SH-SY5Y (cell line): Measurements from ENCODE around the gene MED25.

Source experiments
- GATA2 ChIP-seq: IDR thresholded peaks from 2 replicates; pipeline ENCODE4 v1.6.1; 2011; ENCODE audit warnings: mild to moderate bottlenecking, low read depth, low read length
- GATA3 ChIP-seq: IDR thresholded peaks from 2 replicates; pipeline ENCODE4 v1.6.1; 2011; ENCODE audit warnings: low read depth, mild to moderate bottlenecking, low read length, moderate library complexity

GRCh38 chr19:49800771-49801170 is 17.3 kb upstream of the MED25 start:
- TF ChIP-seq GATA2 (no peak), GATA3 (no peak)
